ENCODE results near the gene NMNAT2.

NMNAT2 gene

GRCh38 chr1:183227422-183228346 lies 190.5 kb downstream of the NMNAT2 start:
- DNase-seq (ENCODE audit: low read depth, low spot score), result no peak
- no peak overlapping the region for H3K4me3 ChIP-seq (ENCODE audit: low read depth, low read length)
- POLR2A ChIA-PET, result interaction anchor here (0.5 kb wide), 1 partner anchor 277 kb away, joined by 3 read pairs; no protein-coding TSS in a partner anchor
- TF ChIP-seq CTCF (IDR thresholded peaks at IDR 0.05; ENCODE audit: insufficient read depth, low read length, missing control alignments), result peak; percentile 79
- CTCF ChIA-PET, result interaction anchor here (0.7 to 9.4 kb wide), 29 partner anchors 10 to 328 kb away, joined by 3 to 63 read pairs (median 4); no protein-coding TSS in a partner anchor

- ChIA-PET CTCF (interaction anchor here (1.0 to 9.4 kb wide), 11 partner anchors 9 to 327 kb away, joined by 3 to 63 read pairs (median 4); no protein-coding TSS in a partner anchor), POLR2A (no interaction called here)
- H3K4me3 ChIP-seq (ENCODE audit: low read depth, low read length), result no peak overlapping the region
- no peak for TF ChIP-seq CTCF (IDR thresholded peaks at IDR 0.05; ENCODE audit: insufficient read depth, low read length, missing control alignments)
- no peak for DNase-seq (ENCODE audit: low read depth, low spot score)
Observed at GRCh38 chr1:183226963-183227362, 191.2 kb downstream of the NMNAT2 start.

DNA sequence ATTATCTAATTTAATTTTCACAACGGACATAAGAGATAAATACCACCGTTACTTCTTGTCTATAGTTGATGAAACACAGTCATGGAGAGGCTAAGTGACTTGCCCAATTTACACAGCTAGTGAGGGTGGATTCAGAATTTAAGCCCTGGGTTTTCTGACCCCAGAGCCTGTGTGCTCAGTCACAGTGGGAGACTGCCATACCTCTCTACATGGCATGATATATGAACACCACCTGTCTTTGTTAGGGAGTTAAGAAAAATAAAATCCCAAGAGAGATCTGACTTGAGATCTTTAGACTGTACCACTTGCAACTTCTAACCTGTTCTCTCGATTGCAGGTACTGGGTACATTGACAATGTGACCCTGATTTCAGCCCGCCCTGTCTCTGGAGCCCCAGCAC lies 191.8 kb downstream of the NMNAT2 start:
- H3K4me3 ChIP-seq (ENCODE audit: low read depth, low read length), result no peak overlapping the region
- ChIA-PET POLR2A (no interaction called here), CTCF (interaction anchor here (0.9 to 9.4 kb wide), 5 partner anchors 8 to 265 kb away, joined by 3 to 63 read pairs (median 37); no protein-coding TSS in a partner anchor)
- TF ChIP-seq CTCF (IDR thresholded peaks at IDR 0.05; ENCODE audit: insufficient read depth, low read length, missing control alignments), result no peak
- DNase-seq (ENCODE audit: low read depth, low spot score), result no peak

DNA sequence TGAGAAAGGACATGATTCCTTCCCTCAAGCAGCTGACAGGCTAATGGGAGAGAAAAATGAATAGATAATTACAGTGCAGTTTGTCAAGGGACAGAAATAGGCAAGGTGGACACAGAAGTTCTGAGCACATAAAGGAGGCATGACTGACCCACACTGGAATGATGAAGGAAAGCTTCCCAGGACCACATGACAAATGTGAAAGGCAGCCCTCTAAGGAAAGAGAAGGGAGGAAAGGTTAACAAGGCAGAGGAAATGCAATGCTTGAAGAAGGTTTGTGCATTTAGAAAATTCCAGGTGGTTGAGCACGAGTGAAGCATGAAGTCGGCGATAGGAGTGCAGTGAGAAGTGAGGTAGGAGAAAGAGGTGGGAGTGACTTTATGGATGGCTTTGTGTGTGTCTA lies 194.7 kb downstream of the NMNAT2 start:
- POLR2A ChIA-PET, result no interaction called here

GRCh38 chr1:183222909-183223308 lies 195.3 kb downstream of the NMNAT2 start:
- ChIA-PET POLR2A (no interaction called here), CTCF (interaction anchor here (1.4 to 7.2 kb wide), 3 partner anchors 9 to 18 kb away, joined by 3 to 54 read pairs (median 7); no protein-coding TSS in a partner anchor)
- DNase-seq (ENCODE audit: low read depth, low spot score), result no peak
- H3K4me3 ChIP-seq (ENCODE audit: low read depth, low read length), result no peak overlapping the region
- TF ChIP-seq CTCF (IDR thresholded peaks at IDR 0.05; ENCODE audit: insufficient read depth, low read length, missing control alignments), result no peak

More for the DNA sequence above, 194.7 kb downstream of the NMNAT2 start:
- DNase-seq (ENCODE audit: low read depth, low spot score), result no peak
- CTCF ChIA-PET, result interaction anchor here (1.4 to 9.4 kb wide), 4 partner anchors 9 to 17 kb away, joined by 3 to 63 read pairs (median 30); no protein-coding TSS in a partner anchor
- no peak overlapping the region for H3K4me3 ChIP-seq (ENCODE audit: low read depth, low read length)
- no peak for TF ChIP-seq CTCF (IDR thresholded peaks at IDR 0.05; ENCODE audit: insufficient read depth, low read length, missing control alignments)

DNA sequence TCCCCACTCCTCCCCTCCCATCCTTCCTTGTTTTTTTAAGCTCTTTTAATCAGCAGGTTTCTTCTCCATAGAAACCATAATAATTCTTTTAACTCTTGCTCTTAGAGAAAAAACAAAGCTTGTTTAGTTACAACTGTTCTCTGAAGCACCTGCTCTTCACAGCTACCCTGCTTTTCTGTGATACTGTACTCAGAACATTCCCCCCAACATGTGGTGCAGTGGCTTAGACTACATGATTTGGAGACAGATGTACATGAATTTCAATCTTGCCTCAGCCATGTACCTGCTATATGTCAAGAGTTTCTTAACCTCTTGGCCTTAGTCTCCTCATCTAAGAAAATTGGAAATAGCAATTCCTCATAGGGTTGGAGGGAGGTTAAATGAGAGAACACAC lies 198.6 kb downstream of the NMNAT2 start:
- CTCF ChIA-PET, result interaction anchor here (1.1 to 7.2 kb wide), 4 partner anchors 9 to 257 kb away, joined by 3 to 58 read pairs (median 28); no protein-coding TSS in a partner anchor
- TF ChIP-seq CTCF (IDR thresholded peaks at IDR 0.05; ENCODE audit: insufficient read depth, low read length, missing control alignments), result no peak
- POLR2A ChIA-PET, result no interaction called here
- no peak for DNase-seq (ENCODE audit: low read depth, low spot score)
- H3K4me3 ChIP-seq (ENCODE audit: low read depth, low read length), result no peak overlapping the region

Data from AG04449 (cell line).